ENCODE measurements around the gene PRPF8. TPM values are rescaled to one million over a fixed set of nuclear protein-coding genes. Genes with fewer than 3 reads are reported as not detected.

PRPF8 gene
- total and polyA plus RNA-seq, 2 of the 13 experiments (the other 11 are each of a cell fraction or from before 2014, with no cell fraction given): 112 to 179 TPM

DNA sequence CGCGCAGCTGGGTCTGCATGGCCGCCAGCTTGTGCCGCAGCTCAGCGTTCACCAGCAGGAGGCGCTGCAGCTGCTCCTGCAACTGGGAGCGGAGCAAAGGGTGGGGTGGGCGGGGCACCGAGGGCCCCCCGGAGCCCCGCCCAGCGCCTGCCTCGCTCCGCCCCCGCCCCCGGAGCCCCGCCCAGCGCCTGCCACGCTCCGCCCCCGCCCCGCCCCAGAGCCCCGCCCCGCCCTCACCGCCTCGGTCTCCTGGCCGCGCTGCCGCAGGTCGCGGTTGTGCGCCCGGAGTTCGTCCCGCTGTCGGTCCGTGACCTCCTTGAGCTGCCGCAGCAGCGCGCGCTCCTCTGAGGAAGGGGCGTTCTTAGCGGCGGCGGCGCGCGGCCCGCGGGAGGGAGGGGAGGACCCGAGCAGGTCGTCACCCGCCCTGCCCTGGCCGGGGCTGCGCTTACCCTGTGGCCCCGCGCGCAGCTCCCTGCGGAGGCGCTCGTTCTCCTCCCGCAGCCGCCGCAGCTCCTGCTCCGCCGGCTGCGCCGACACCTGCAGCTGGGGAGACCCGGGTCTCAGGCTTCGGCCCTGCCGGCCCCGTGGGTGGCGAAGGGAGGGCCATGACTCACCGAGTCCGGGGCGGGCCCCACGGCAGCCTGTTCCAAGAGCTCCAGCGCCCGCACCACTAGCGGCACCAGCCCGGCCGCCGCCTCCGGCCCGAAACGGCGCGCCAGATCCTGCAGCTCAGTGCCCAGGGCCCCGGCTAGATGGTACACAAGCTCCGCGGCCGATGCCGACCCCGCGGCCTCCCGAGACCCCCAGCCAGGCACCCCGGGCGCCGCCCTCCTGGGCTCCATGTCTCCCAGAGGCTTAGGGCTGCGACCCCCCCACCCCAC lies 35.5 kb downstream of the PRPF8 start (continued):
- TF ChIP-seq, protein P1, sequence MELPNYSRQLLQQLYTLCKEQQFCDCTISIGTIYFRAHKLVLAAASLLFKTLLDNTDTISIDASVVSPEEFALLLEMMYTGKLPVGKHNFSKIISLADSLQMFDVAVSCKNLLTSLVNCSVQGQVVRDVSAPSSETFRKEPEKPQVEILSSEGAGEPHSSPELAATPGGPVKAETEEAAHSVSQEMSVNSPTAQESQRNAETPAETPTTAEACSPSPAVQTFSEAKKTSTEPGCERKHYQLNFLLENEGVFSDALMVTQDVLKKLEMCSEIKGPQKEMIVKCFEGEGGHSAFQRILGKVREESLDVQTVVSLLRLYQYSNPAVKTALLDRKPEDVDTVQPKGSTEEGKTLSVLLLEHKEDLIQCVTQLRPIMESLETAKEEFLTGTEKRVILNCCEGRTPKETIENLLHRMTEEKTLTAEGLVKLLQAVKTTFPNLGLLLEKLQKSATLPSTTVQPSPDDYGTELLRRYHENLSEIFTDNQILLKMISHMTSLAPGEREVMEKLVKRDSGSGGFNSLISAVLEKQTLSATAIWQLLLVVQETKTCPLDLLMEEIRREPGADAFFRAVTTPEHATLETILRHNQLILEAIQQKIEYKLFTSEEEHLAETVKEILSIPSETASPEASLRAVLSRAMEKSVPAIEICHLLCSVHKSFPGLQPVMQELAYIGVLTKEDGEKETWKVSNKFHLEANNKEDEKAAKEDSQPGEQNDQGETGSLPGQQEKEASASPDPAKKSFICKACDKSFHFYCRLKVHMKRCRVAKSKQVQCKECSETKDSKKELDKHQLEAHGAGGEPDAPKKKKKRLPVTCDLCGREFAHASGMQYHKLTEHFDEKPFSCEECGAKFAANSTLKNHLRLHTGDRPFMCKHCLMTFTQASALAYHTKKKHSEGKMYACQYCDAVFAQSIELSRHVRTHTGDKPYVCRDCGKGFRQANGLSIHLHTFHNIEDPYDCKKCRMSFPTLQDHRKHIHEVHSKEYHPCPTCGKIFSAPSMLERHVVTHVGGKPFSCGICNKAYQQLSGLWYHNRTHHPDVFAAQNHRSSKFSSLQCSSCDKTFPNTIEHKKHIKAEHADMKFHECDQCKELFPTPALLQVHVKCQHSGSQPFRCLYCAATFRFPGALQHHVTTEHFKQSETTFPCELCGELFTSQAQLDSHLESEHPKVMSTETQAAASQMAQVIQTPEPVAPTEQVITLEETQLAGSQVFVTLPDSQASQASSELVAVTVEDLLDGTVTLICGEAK (IDR thresholded peaks at IDR 0.05): no peak
- TF ChIP-seq, protein P1 (CRISPR knock-in tag; IDR thresholded peaks at IDR 0.05): peak; percentile 56
- no peak for TF ChIP-seq FOXA1 (IDR thresholded peaks at IDR 0.05)
- TF ChIP-seq FOXA1 (CRISPR knock-in tag; IDR thresholded peaks at IDR 0.05): 0 out of 2 replicates have a peak, but pooled peaks have one; percentile 13
- TF ChIP-seq MTA1 (CRISPR knock-in tag; IDR thresholded peaks at IDR 0.05; ENCODE audit: borderline replicate concordance): peak; percentile 71; the same call in 1 of the 2 replicates
- TF ChIP-seq ARID5B (CRISPR knock-in tag; IDR thresholded peaks at IDR 0.05): no peak
- 0 out of 2 replicates have a peak, but pooled peaks have one; percentile 31 for TF ChIP-seq ZNF816 (CRISPR knock-in tag; IDR thresholded peaks at IDR 0.05; ENCODE audit: borderline replicate concordance)
